Vagina (tissue), 2 donors: Measurements from ENCODE around the gene ZNF784. TPM values are rescaled to one million over a fixed set of nuclear protein-coding genes. Genes with fewer than 3 reads are reported as not detected.

Experiments used
- DNase-seq, 2 donors: peaks; one replicate each; pipeline ENCODE4 v3.0.0-alpha.2; 2017; ENCODE audit errors: extremely low spot score in 2 of 2
- H3K27ac ChIP-seq: fragments of 200-600 bp; sonication (generic); one replicate; pipeline ENCODE4 v1.5.1; 2019
- H3K27me3 ChIP-seq: fragments of 200-600 bp; sonication (generic); one replicate; pipeline ENCODE4 v1.5.1; 2019
- H3K36me3 ChIP-seq, 2 donors: fragments of 200-600 bp; sonication (generic); one replicate each; pipeline ENCODE4 v1.5.1; 2017 to 2019
- H3K4me1 ChIP-seq: fragments of 200-600 bp; sonication (generic); one replicate; pipeline ENCODE4 v1.5.1; 2019
- H3K4me3 ChIP-seq, 2 donors: fragments of 200-600 bp; sonication (generic); 1 replicate in 1 of 2; 2 replicates in 1 of 2; pipeline ENCODE4 v1.5.1; 2016 to 2019
- H3K9me3 ChIP-seq: fragments of 200-600 bp; sonication (generic); one replicate; pipeline ENCODE4 v1.5.1; 2019
- POLR2A ChIP-seq, 2 donors: fragments of 450-650 bp; IDR thresholded peaks; one replicate each; pipeline ENCODE4 v1.6.1; 2017; ENCODE audit warnings: antibody characterized with exemption in 2 of 2, mild to moderate bottlenecking in 2 of 2, moderate library complexity in 2 of 2
- POLR2AphosphoS5 ChIP-seq, 2 donors: sonication (generic); formaldehyde crosslinking; IDR thresholded peaks; one replicate each; pipeline ENCODE4 v1.9.0; 2017; ENCODE audit warnings: antibody characterized with exemption in 2 of 2, mild to moderate bottlenecking in 2 of 2, low read depth in 1 of 2; ENCODE audit not compliant: insufficient read depth in 1 of 2
- intact Hi-C: fragments of 100-400 bp; cut with DNase I; formaldehyde crosslinking; loops from one replicate; pipeline ENCODE4 v1.15.1; 2023
- total RNA-seq: library from RNA; depleted of rRNA; stranded (reverse); fragments of >200 nt; gene quantifications from one replicate; pipeline ENCODE4 v1.2.3, GENCODE V29; 2016
- TF ChIP-seq, protein P1 (sequence below), 3 experiments: fragments of 450-650 bp in 2 of 3; fragments of 200-600 bp in 1 of 3; sonication (generic) in 1 of 3; IDR thresholded peaks; one replicate each; pipeline ENCODE4 v1.5.1; 2017 to 2019; ENCODE audit warnings: antibody characterized with exemption in 3 of 3, mild to moderate bottlenecking in 2 of 3, moderate library complexity in 2 of 3

The ZNF784 gene
- total RNA-seq, 1 donor from 2014 or later: 5.2 TPM

DNA sequence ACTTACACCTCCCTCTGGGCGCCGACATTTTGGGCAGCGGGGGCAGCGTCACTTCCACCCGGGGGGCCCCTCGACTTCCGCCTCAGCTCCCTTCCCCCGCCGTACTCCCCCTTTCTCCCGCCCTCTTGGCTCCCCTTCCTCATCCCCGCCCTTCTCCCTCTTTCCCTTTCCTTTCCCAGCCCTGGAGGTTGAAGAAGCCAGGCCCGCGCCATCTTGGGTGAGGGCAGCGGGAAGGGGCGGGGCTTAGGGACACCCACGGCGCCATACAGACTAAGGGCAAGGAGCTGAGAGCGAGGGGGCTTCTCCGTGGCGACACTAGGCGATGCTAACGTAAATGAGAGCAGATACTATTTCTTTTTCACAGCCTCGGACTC, 24.9 kb downstream of the ZNF784 start, which contains the start of gene FIZ1:
FIZ1 (minus strand) TSS at position 50 of the 374 bp plus-strand sequence. CDS start 1,652 bp downstream, outside the sequence.
- peak within 1 kb of the TSS; percentile 60 to 72 for H3K4me3 ChIP-seq
- peak within 1 kb of the TSS; percentile 95 for H3K27ac ChIP-seq
- no peaks in the 10 kb centered on the region for H3K27me3 ChIP-seq
- peaks cover 0 to 15% of the 10 kb centered on the region in 2 donors for H3K36me3 ChIP-seq
- intact Hi-C loops: no loop called here
- DNase-seq: peak in 1 of 2 donors; percentile 99
- H3K4me1 ChIP-seq: peaks cover 18% of the 10 kb centered on the region
- TF ChIP-seq POLR2A (IDR thresholded peaks at IDR 0.05) (no peak), POLR2AphosphoS5 (IDR thresholded peaks at IDR 0.05; ENCODE audit: insufficient read depth in 1 of 2, low read depth in 1 of 2) (peak; percentile 59 to 86)
- H3K9me3 ChIP-seq: no peaks in the 10 kb centered on the region

DNA sequence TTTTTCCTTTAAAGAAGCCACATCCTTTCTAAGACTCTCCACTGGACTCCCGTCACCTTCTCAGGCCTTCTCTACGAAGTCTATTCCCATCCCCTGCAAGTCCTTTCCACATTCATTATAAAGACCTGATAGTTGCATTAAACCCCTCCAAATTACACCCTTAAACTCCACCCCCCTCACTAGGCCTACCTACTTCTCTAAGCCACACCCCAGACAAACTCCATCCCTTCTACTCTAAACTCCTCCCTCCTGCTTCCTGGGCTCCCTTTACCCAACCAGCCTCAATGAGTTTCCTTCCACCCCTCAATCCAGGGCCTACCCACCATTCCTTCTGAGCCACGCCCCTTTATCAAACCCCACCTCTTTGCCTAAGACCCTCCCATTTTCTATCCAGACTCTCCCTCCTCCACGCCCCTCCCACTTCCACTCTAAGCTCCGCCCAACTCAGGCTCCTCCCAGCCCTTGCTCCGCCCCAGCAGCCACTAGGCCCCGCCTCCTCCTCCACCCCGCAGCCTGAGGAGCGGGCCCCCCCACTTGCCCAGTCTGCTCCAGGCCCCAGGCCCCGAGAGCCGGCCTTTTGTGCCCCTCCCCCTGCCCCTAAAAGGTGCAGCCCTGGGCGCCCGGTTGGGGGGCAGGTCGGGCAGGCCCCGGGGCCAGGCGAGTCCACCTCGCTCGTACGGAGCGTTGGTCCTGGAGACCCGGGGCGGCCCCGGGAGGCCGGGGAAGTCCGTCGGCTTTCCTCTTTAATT, 25.5 kb downstream of the ZNF784 start:
- DNase-seq: peak in 1 of 2 donors; percentile 96
- no peaks in the 10 kb centered on the region for H3K9me3 ChIP-seq
- H3K4me1 ChIP-seq: peaks cover 12% of the 10 kb centered on the region
- intact Hi-C loops: no loop called here
- H3K4me3 ChIP-seq: peak overlapping the region; percentile 60 to 72
- H3K36me3 ChIP-seq: peaks cover 0 to 15% of the 10 kb centered on the region in 2 donors
- H3K27ac ChIP-seq: peak overlapping the region; percentile 95
- H3K27me3 ChIP-seq: no peaks in the 10 kb centered on the region
- TF ChIP-seq POLR2A (IDR thresholded peaks at IDR 0.05) (peak in 1 of 2 donors; percentile 25), POLR2AphosphoS5 (IDR thresholded peaks at IDR 0.05; ENCODE audit: insufficient read depth in 1 of 2, low read depth in 1 of 2) (peak; percentile 7 to 84)
- TF ChIP-seq, protein P1, sequence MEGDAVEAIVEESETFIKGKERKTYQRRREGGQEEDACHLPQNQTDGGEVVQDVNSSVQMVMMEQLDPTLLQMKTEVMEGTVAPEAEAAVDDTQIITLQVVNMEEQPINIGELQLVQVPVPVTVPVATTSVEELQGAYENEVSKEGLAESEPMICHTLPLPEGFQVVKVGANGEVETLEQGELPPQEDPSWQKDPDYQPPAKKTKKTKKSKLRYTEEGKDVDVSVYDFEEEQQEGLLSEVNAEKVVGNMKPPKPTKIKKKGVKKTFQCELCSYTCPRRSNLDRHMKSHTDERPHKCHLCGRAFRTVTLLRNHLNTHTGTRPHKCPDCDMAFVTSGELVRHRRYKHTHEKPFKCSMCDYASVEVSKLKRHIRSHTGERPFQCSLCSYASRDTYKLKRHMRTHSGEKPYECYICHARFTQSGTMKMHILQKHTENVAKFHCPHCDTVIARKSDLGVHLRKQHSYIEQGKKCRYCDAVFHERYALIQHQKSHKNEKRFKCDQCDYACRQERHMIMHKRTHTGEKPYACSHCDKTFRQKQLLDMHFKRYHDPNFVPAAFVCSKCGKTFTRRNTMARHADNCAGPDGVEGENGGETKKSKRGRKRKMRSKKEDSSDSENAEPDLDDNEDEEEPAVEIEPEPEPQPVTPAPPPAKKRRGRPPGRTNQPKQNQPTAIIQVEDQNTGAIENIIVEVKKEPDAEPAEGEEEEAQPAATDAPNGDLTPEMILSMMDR (IDR thresholded peaks at IDR 0.05): no peak

DNA sequence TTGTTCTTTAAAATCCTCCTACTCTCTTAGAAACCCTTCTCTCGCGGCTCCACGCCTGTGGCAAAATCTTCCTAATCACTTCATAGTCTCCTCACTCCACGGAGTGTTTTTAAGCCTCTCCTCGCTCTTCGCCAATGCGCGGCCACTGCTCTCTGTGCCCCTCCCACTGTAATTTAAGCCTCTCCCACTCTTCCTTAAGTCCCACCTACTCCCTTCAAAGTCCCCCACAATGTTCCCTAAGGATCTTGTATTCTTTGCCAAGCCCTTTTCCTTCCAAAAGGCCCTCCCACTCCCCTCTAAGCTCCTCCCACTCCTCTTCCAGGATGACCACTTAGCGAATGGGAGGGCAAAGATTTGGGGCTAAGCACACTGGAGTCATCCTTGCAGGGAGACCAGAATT, 26.3 kb downstream of the ZNF784 start:
- Histone ChIP-seq H3K27me3 (no peaks in the 10 kb centered on the region), H3K27ac (no peak overlapping the region), H3K4me1 (peaks cover 12% of the 10 kb centered on the region), H3K4me3 (no peak overlapping the region), H3K36me3 (peaks cover 0 to 15% of the 10 kb centered on the region in 2 donors), H3K9me3 (no peaks in the 10 kb centered on the region)
- no peak for DNase-seq
- no peak for TF ChIP-seq POLR2AphosphoS5 (IDR thresholded peaks at IDR 0.05; ENCODE audit: insufficient read depth in 1 of 2, low read depth in 1 of 2)
- TF ChIP-seq, protein P1 (IDR thresholded peaks at IDR 0.05): no peak
- TF ChIP-seq POLR2A (IDR thresholded peaks at IDR 0.05): no peak
- intact Hi-C loops: no loop called here

DNA sequence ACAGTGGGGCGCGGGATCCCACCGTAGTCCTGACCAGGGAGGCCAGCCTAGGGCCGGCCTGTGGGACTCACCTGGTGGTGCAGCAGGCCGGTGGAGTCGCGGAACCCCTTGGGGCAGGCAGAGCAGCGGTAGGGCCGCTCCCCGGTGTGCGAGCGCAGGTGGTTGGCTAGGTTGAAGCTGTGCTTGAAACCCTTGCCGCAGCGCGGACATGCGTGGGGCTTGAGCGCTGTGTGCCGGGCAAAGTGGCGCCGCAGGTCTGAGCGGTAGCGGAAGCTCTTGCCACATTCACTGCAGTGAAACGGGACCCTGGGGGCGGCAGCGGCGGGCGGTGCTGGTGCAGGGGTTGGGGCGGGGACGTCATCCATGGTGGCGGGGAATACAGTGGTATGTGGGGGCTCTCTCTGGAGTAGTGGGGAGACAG, 26.9 kb downstream of the ZNF784 start:
- intact Hi-C loops: no loop called here
- H3K4me3 ChIP-seq: no peak overlapping the region
- no peak for DNase-seq
- H3K9me3 ChIP-seq: no peaks in the 10 kb centered on the region
- no peaks in the 10 kb centered on the region for H3K27me3 ChIP-seq
- peaks cover 0 to 15% of the 10 kb centered on the region in 2 donors for H3K36me3 ChIP-seq
- H3K27ac ChIP-seq: no peak overlapping the region
- TF ChIP-seq POLR2AphosphoS5 (IDR thresholded peaks at IDR 0.05; ENCODE audit: insufficient read depth in 1 of 2, low read depth in 1 of 2) (no peak), POLR2A (IDR thresholded peaks at IDR 0.05) (no peak)
- H3K4me1 ChIP-seq: peaks cover 12% of the 10 kb centered on the region

DNA sequence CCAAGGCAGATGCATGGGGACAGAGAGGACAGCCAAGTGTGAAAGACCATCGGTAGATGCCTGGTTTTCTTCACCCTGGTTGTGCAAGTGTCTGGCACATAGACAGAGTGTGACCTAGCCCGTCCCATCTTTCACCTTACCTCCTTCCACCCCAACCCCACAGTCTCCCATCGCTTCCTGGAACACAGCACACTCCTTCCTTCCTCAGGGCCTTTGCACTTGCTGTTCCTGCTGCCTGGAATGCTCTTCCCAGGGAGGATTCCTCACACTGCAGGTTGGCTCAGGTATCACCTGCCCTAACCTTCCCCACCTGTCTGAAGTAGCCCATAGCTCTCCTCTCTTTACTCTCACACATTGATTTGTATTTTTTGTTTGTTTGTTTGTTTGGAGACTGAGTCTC, 28.1 kb downstream of the ZNF784 start:
- intact Hi-C loops: no loop called here
- H3K27ac ChIP-seq: no peak overlapping the region
- H3K36me3 ChIP-seq: peaks cover 0 to 20% of the 10 kb centered on the region in 2 donors
- DNase-seq: no peak
- peaks cover 8% of the 10 kb centered on the region for H3K4me1 ChIP-seq
- H3K9me3 ChIP-seq: no peaks in the 10 kb centered on the region
- no peak overlapping the region for H3K4me3 ChIP-seq
- no peaks in the 10 kb centered on the region for H3K27me3 ChIP-seq
- TF ChIP-seq, protein P1 (IDR thresholded peaks at IDR 0.05): no peak
- TF ChIP-seq POLR2A (IDR thresholded peaks at IDR 0.05) (no peak), POLR2AphosphoS5 (IDR thresholded peaks at IDR 0.05; ENCODE audit: insufficient read depth in 1 of 2, low read depth in 1 of 2) (no peak)
